Activated CD8-positive, alpha-beta memory T cell treated with anti-CD3 and anti-CD28 coated beads for 48 hours (primary cell): Measurements from ENCODE around the gene TMEM61.
"Not testable (repeated sequence)": the region's sequence is repeated elsewhere in the genome, so short reads cannot be mapped to it uniquely, and the experiment has no call there.

ENCODE experiments used
- DNase-seq, 3 experiments: peaks; one replicate each; pipeline ENCODE4 v3.0.0-alpha.2; 2020; ENCODE audit warnings: low read depth in 2 of 3, low spot score in 2 of 3

Gene TMEM61

DNA sequence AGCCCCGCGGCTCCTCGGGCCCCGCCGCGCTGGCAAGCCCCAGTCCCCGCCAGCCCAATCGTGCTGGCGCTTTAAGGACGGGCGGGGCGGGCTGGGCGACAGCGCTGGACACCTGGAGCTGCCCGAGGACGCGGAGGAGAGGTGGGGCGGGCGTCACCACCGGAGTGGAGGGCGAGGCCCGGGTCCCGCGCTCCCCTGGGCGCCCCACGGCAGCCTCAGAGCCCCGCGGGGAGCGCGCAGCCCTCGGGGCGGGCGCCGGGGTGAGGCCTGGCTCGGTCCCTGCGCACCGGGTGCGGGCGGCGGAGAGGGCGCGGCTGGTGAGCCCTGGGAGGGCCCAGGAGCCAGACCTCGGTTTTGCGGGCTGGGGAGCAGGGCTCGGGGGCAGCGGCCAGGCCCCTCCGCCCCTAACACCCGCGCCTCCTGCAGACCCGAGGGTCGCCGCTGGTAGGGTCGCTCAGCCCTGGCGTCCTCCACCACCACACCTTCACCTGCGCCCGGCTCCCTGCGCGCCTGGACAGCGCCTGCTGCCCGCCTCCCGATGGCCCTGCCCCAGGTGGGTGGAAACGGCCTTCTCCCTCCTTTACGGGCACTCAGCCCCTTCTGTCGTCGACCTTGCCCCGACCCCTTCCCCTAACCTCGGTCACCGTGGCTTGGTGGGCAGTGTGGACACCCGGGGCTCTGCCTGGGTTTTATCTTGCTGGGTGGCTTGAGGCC is at the start of gene TMEM61:
Gene TMEM61, plus strand, starts transcription at position 101 of the 714 bp plus-strand sequence. Its CDS starts 438 bp downstream, at position 539.
- no peak for DNase-seq

DNA sequence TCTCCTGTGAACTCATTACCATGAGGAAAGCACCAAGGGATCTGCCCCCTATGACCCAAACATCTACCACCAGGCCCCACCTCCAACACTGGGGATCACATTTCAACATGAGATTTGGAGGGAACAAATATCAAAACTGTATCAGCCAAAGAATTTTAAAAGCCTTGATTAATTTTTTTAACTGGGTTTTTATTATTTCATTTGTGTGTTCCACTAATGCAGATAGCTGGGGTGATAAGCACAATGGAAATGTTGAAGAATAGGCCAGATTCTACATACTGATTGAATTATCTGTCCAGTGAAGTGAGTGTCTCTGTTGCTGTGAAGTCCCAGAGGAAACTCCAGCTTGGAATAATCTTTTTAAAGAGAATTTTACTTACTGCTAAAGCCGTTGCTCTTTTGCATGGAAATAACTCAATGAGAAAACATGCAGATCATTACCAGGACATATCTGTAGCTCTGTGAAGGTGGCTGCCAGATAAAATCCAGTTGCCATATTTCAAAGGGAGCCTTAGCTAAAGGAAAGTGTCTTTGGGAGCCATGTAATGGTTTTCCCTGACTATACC is 49.1 kb upstream of the TMEM61 start:
- no peak for DNase-seq

DNA sequence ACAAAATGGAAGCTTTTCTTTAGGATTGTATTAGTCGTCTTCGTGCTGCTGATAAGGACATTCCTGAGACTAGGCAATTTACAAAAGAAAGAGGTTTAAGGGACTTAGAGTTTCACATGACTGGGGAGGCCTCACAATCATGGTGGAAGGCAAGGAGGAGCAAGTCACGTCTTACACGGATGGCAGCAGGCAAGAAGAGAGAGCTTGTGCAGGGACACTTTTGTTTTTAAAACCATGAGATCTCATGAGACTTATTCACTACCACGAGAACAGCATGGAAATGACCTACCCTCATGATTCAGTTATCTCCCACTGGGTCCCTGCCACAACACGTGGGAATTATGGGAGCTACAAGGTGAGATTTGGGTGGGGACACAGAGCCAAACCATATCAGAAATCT is 46.3 kb upstream of the TMEM61 start:
- DNase-seq: not testable (repeated sequence)

DNA sequence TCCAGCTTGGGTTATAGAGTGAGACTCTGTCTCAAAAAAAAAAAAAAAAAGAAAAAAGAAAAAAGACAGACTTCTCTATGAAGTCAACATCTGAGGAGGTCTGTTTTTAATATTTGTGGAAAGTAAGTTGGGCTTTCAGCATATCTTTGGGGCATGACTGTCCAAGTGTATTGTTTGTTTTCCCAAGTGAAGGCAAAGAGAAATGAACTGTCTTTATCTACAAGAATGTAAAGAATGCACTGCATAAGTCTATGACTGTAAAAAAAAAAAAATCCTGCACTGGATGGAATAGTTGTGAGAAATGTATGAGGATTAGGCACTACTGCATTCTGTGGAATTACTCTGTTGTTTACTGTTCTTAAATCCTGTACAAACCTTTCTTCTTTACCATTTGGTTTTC is 45.6 kb upstream of the TMEM61 start:
- DNase-seq: no peak

DNA sequence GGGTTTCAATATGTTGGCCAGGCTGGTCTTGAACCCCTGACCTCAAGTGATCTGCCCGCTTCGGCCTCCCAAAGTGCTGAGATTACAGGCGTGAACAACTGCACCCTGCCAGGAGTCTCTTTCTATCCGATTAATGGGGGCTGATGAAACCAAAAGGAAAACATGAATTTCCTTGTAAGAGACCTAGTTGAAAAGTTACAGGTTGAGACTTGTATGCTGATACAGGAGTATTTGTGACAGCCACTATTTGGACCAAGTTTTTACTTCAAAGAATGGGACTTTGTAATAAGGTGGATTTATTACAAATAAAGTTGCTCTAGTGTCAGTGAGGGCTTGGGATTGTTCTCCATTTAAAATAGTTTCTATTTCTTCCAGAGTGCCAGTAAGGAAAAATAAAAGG is 43.6 kb upstream of the TMEM61 start:
- DNase-seq: no peak

DNA sequence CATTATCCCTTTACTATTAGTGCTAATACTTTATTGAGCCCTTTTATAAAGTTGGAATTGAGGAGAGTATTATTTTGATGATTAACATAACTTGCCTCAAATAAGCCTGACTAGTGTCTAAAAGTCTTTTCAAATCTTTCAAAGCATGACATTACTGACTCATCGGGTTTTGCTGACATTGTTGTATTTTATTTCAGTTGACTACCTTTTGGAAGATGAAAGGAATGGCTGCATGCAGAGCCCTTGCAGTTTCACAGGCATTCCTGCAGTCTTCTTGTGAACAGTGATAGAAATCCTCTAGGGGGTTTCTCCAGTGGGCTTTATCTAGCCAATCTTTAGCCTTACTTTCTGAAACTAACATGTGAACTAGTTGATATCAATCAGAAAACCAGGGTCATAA is 43.0 kb upstream of the TMEM61 start:
- DNase-seq: no peak

DNA sequence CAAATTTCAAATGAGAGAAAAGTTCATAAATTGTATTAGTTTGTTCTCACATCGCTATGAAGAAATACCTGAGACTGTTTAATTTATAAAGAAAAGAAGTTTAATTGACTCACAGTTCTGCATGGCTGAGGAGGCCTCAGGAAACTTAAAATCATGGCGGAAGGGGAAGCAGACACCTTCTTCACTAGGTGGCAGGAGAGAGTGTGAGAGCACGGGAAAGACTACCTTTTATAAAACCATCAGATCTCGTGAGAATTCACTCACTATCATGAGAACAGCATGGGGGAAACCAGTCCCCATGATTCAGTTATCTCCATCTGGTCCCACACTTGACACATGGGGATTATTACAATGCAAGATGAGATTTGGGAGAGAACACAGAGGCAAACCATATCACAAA is 41.5 kb upstream of the TMEM61 start:
- not testable (repeated sequence) for DNase-seq

DNA sequence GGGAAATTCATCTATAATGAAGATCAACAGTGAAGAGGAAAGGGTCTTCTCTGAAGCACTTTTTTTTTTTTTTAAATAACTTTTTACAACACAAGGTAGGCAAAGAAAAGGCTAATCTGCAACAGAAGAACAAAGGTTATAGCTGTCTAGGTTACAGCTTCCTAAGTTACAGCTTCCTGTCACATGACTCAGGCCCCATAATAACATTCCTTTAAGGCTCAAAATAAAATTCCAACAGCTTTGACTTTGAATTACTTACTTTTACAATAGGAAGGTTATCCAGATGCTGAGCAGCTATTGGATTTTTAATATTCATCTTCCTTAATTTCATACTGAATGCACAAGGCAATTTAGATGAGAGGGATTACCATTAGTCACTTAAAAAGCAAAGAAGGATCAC is 40.4 kb upstream of the TMEM61 start:
- no peak for DNase-seq

DNA sequence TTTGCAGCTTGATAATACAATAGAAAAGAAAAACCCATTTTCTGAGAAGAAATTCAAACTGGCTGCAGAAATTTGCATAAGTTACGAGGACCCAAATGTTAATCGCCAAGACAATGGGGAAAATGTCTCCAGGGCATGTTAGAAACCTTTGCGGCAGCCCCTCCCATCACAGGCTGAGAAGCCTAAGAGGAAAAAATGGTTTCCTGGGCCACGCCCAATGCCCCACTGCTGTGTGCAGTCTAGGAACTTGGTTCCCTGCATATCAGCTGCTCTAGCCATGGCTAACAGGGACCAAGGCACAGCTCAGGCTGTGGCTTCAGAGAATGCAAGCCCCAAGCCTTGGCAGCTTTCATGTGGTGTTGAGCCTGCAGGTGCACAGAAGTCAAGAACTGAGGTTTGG is 37.5 kb upstream of the TMEM61 start:
- DNase-seq: no peak

DNA sequence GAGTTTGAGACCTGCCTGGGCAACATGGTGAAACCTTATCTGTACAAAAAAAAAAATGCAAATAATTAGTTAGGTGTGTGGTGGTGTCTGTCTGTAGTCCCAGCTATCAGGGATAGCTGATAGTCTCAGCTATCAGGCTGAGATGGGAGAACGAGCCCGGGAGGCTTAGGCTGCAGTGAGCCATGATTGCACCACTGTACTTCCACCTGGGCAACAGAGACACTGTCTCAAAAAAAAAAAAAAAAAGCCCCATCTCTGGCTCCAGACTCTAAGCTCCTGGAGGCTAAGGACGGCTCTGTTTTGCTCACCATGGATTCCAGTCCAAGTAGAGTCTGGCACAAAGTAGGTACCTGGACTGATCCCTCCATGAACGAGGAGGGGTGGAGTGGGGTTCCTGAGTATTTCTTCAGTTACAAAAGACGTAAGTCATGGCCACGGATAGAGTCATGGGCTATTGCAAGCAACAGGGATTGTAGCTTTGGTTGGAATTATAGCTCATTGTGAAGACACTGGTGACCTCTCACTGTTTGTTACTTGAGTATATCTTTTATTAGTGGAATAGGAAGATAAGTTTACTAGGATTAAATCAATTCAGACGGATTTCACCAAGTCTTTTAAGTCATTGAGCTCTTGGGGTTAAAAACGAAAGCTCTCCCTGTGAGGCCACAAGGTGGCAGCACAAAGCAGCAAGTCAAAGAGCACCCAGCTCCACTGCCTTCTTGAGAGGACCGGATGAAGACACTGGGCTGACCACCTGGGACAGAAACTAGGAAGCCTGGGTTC is 35.6 kb upstream of the TMEM61 start:
- peak in 2 of 3 experiments; percentile 8 to 18 for DNase-seq

DNA sequence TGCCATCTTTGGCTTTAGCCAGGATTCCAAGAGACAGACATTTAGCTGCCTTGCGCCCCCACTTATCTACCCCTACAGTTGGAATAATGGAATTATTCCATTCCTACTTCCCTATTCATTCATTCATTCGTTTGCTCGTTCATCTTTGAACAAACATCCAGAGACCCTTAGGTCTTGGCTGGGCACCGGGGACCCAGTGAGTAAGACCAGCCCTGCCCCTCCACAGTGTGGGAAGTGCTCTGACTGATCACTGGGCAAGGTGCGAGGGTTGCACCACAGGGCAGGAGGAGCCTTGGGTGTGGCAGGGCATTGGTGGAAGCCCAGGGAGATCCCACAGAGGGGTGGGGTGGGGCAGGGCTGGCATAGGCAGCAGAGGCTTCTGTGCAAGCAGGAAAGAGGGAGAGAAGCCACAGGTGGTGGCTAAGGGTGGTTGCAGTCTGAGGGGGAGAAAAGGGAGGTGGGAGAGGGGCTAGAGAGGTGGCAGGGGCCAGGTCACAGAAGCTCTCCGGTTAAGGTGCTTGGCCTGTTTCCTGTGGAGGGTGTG is 35.0 kb upstream of the TMEM61 start:
- no peak for DNase-seq

DNA sequence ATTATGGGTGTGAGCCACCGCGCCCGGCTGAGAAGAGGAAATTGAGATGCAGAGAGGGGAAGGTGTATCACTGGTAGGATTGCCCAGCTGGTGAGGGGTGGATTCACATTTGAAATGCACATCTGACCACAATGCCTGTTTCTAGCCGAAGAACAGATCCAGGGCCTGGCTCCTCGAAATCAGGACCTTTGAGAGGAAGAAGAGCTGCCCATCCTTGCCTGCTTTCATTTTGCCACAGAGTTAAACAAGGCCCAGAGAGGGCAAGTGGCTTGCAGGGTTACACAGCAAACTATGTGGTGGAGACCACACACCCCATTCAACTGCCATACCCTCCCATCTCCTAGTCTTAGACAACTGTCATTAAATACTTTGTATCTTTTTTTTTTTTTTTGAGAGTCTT is 32.9 kb upstream of the TMEM61 start:
- DNase-seq: no peak

DNA sequence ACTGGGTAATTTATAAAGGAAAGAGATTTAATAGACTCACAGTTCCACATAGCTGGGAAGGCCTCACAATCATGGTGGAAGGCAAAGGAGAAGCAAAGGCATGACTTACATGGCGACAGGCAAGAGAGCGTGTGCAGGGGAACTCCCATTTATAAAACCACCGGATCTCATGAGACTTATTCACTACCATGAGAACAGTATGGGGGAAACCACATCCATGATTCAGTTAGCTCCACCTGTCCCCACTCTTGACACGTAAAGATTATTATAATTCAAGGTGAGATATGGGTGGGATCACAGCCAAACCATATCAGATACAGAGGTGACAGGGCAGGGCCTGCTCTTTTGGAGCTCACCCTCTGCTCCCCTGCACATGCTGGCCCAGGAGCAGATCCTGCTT is 31.4 kb upstream of the TMEM61 start:
- no peak for DNase-seq

DNA sequence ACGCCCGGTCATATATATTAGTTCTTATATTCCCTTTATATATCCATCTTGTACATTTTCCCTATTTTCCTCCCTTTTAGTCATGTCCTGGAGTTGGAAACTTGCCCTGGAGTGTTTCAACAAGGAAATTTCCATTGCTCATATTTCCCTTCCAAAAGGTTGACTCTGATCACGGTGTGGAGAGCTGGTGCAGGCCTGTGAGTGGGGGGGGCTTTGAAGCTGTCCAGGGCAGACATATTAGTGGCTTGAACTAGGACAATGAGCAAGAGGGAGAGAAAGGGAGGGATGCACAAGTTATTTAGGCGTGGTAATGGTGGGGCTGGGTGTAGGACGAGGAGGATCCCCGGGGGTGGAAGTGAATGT is 30.4 kb upstream of the TMEM61 start:
- no peak for DNase-seq

DNA sequence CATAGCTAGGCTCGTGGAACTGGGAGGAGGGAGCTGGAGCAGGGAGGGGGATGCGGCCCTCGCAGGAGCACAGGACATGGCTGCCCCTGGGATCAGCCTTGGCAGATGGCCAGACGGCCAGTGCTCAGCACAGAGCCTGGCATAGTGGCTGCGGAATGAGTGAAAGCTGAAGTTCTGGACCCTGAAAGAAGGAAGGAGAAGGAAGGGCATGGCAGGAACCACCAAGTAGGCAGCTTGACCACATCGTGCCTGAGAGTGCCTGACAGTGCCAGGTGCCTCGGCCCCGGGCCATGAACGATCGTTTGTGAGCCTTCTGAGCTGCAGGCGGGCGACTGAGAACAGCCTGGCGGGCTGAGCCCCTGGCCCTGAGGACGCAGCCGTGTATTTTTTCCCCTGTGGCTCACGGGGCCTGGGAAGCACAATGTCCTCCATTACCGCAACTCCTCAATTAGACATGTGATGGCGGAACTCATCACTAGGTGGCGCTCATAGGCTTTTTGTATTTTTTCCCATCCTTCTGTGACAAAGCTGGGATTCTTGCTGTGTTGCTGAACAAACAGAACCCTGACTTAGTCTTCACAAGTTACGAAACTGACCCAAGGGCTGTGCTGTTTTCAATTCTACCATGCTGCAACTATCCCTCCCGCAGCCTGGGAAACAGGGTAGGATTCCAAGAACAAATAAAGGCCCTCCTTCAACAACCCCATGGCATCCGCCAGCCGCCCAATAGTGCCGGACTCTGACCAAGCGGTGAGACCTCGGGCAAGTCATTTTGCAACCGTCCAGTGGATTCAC is 29.9 kb upstream of the TMEM61 start:
- peak in 2 of 3 experiments; percentile 19 to 42 for DNase-seq

DNA sequence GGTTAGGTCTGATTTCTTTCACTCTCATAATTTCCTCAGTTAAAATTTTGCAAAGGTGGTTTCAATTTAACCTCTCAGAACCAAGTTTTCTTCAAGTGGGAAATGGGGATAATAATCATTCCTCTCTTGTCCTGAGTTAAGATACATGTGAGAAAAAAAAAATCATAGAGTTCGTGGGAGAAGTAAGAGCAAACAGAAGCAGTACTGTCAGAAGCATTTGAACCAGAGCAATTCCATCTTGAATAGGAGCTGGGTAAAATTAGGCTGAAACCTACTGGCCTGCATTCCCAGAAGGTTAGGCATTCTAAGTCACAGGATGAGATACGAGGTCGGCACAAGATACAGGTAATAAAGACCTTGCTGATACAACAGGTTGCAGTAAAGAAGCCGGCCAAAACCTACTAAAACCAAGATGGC is 28.6 kb upstream of the TMEM61 start:
- no peak for DNase-seq

DNA sequence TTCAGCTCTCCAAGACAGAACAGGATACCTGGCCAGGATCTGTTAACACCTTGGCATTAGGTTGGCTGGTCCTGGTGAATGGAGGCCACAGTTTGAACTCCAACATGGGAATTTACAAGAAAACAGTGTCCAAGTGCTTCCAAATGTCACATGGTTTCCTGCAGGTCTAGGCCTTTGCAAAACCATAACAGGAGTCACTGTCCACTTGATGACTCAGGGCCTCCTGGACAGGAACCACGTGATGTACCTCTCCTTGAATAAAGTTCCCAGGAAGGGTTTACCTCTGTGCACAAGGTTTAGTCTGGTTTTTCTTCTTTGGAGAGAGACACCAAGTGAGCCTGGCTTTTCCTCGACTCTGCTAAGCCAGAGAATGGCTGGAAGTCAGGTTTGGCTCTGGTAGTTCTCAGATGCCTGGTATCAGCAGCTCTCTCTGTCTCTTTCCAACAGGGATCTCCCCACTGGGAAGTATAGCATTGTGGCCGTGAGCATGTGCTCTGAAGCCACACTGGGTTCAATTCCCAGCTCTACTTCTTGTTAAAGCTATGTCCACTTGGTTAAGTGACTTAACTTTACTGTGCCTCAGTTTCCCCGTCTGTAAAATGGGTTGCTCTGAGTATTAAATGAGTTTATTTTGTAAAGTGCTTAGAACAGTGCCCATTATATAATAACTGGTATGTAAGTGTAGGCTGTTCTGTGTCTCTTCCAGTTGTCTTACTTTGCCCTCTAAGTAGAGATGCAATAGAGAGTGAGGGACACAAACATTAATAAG is 27.3 kb upstream of the TMEM61 start:
- DNase-seq: no peak

DNA sequence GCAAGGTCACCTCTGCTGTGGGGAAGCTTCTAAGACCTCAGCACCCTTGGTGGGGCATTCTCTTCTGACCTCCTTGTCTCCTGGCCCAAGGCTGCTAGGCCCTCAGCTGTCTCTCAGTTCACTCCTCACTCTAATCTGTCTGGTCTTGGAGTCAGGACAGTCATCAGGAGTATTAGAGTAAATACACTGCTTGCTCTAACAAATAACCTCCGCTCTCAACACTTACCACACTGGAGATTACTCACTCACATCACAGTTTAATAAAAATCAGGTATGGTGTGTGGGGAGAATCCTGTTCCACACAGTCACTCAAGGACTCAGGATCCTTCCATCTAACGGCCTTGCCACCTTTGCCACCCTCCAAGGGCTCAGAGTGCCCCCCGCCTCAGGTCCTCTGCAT is 26.6 kb upstream of the TMEM61 start:
- no peak for DNase-seq

DNA sequence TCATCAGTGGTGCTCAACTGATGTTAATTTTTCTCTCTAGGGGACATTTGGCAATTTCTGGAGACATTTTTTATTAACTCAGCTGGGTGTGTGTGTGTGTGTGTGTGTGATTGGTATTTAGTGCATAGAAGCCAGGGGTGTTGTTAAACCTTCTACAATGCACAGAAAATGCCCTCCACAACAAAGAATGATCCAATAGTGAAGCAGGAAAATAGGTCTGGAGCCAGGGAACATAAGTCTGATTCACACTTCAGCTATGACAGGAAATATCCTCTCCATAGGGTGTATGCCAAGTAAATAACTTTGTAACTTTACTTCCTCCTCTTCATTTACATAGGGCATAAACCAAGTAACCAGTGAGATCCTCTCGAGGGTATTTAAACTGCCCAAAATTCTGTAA is 25.1 kb upstream of the TMEM61 start:
- no peak for DNase-seq

DNA sequence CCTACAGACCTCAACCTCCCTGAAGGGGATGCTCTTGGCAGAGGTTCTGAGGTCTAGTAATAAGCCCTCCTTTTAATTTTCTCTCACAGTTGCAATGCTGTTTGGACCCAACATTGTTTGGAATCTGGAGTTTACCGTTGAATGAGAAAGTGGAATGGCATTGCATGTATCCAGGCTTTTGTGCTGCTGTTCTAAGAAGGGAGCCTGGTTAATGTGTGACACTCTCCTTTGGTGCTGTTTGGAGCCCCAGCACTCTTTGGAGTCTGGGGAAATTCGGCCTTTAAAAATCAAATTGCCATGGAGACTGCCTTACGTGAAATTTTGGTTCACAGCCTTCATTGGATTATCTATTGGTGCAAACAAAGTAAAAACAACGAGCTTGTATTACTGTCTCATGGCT is 23.7 kb upstream of the TMEM61 start:
- no peak for DNase-seq

DNA sequence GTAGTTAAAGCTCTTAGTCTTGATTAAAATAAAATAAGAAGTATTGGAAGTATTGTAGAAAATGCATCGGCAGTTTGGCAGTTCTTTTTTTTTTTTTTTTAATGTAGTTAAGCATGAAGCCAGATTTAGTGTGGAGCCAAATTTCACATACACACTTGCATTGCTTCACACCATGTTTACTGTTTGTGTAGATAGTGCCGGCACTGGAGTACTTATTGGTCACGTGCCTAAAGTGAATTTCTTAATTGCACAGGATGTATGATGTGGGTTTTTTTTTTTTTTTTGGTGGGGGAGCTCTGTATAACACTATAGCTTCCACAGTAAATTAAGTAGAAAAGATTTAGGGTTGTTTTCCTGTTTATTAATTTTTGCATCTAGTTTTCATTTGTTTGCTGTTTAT is 21.2 kb upstream of the TMEM61 start:
- DNase-seq: no peak
